ENCODE measurements around the gene YKT6. TPM values are rescaled to one million over a fixed set of nuclear protein-coding genes. Genes with fewer than 3 reads are reported as not detected.
A peak's percentile ranks its signal among the peaks of the same experiment; 100 is the strongest.

The YKT6 gene
- total RNA-seq, 1 experiment from 2014 or later, result 140 TPM

GRCh38 chr7:44232901-44233715, 32.3 kb downstream of the YKT6 start:
- H3K36me3 ChIP-seq, result no peaks in the 10 kb centered on the region
- no peaks in the 10 kb centered on the region for H3K27me3 ChIP-seq
- no peak for DNase-seq
- no peak overlapping the region for H3K4me3 ChIP-seq
- no peaks in the 10 kb centered on the region for H3K9me3 ChIP-seq

- DNase-seq, result no peak
Observed at GRCh38 chr7:44235066-44235465, 34.3 kb downstream of the YKT6 start.

GRCh38 chr7:44235582-44236332, 35.0 kb downstream of the YKT6 start:
- no peak for DNase-seq
- no peak overlapping the region for H3K4me3 ChIP-seq
- H3K27me3 ChIP-seq, result no peaks in the 10 kb centered on the region
- no peaks in the 10 kb centered on the region for H3K36me3 ChIP-seq
- no peaks in the 10 kb centered on the region for H3K9me3 ChIP-seq

More at GRCh38 chr7:44235066-44235465, 34.3 kb downstream of the YKT6 start:
- no peaks in the 10 kb centered on the region for H3K36me3 ChIP-seq
- H3K4me3 ChIP-seq, result no peak overlapping the region
- no peaks in the 10 kb centered on the region for H3K9me3 ChIP-seq
- no peaks in the 10 kb centered on the region for H3K27me3 ChIP-seq

- Histone ChIP-seq H3K27me3 (no peaks in the 10 kb centered on the region), H3K36me3 (no peaks in the 10 kb centered on the region), H3K9me3 (no peaks in the 10 kb centered on the region), H3K4me3 (no peak overlapping the region)
- no peak for DNase-seq
Observed at GRCh38 chr7:44236333-44236728, 35.6 kb downstream of the YKT6 start.

DNA sequence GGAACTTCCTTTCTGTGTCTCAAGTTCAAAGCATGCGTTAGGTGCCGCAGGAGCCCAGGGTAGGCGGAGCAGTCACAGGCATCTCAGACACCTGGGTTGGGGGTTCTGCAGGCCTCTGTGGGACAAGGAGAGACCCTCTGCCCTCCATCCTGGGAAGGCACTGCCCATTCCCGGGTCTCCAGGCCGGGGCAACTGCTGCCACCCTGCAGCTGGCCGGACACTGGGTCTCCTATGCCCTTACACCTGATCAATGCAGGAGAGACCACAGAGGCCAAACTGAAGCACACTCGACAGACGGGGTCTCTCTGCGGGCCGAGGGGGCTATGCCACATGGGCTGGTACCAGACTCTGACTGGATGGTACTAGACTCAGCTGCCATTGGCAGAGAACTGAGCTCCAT, 36.9 kb downstream of the YKT6 start:
- Histone ChIP-seq H3K4me3 (no peak overlapping the region), H3K36me3 (no peaks in the 10 kb centered on the region), H3K27me3 (no peaks in the 10 kb centered on the region), H3K9me3 (no peaks in the 10 kb centered on the region)
- DNase-seq, result no peak

DNA sequence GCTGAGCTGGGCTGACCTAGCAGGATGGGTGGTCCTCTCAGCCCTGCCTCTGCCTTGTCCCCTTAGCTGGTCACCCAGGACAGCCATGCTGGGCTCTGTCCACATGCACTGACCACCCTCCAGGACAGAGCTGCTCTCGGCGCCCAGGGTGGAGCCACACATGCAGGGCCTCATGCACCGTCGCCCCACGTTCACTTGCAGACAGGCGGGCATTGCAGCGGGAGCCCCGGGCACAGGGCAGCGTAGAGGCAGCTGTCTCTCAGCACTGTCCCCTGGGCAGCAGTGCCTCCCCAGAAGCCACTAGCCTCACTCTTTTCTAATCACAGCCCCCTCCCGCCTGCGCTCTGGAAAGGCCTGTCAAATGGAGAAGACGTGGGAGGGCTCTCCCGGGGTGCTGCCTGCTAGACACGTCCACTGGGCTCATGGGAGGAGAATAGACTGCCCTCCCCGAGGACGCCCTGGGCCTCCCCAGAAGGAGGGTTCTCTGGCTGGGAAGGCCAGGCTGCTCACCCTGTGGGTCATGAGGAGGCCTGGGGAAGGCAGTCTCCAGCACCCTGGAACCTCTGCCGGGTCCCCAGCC, 37.4 kb downstream of the YKT6 start:
- Histone ChIP-seq H3K9me3 (no peaks in the 10 kb centered on the region), H3K27me3 (no peaks in the 10 kb centered on the region), H3K36me3 (no peaks in the 10 kb centered on the region), H3K4me3 (no peak overlapping the region)
- no peak for DNase-seq

- Histone ChIP-seq H3K36me3 (no peaks in the 10 kb centered on the region), H3K9me3 (no peaks in the 10 kb centered on the region), H3K4me3 (no peak overlapping the region), H3K27me3 (no peaks in the 10 kb centered on the region)
- no peak for DNase-seq
Observed at GRCh38 chr7:44239361-44239760, 38.6 kb downstream of the YKT6 start.

GRCh38 chr7:44240376-44240775, 39.6 kb downstream of the YKT6 start:
- no peak for DNase-seq
- Histone ChIP-seq H3K27me3 (no peaks in the 10 kb centered on the region), H3K4me3 (no peak overlapping the region), H3K36me3 (no peaks in the 10 kb centered on the region), H3K9me3 (no peaks in the 10 kb centered on the region)

DNA sequence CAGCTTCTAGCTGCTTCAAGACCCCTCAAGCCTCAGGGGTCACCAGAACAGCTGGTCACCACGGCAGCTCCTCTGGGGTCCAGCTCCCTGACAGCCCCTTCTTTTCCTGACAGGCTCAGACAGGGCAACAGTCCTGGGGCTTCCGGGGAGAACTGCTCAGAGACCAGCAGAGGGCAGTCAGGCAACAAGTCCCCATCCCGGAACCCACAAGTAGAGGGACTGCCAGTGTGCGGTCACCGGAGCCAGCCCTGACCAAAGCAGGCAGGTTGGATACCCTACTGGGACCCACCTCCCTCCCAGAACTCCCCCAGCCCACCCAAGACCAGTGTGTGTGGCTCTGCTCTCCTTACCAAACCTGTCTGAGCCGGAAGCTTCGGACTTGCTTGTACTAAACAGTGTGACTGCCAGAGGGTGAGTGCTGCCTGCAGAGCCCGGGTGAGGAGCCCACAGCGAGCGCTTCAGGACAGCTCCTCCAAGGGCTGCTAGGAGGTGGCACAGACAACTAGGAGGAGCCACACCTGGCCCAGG, 40.3 kb downstream of the YKT6 start:
- Histone ChIP-seq H3K27me3 (no peaks in the 10 kb centered on the region), H3K36me3 (no peaks in the 10 kb centered on the region), H3K4me3 (no peak overlapping the region), H3K9me3 (no peaks in the 10 kb centered on the region)
- DNase-seq, result peak; percentile 68

GRCh38 chr7:44242091-44242490, 41.3 kb downstream of the YKT6 start:
- no peaks in the 10 kb centered on the region for H3K27me3 ChIP-seq
- H3K9me3 ChIP-seq, result no peaks in the 10 kb centered on the region
- H3K36me3 ChIP-seq, result no peaks in the 10 kb centered on the region
- no peak overlapping the region for H3K4me3 ChIP-seq
- no peak for DNase-seq

DNA sequence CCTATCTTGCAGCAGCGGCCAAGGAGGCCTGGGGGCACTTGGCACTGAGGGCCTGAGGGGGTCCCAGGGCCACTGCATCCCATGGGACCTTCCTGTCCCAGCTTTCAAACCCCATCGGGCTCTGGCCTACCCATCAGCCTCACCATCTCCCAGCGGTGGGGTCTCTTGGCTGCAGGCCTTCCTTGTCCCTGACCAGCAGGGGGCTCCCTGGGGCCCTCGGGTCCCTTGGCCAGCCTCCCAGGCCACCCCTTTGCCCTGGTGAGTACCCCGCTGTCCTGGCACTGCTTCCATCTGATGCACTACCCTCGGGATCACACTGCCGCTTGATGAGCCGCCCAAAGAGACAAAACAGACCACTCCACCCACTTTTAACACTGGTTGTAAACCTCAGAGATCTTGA, 43.5 kb downstream of the YKT6 start:
- no peaks in the 10 kb centered on the region for H3K27me3 ChIP-seq
- H3K36me3 ChIP-seq, result no peaks in the 10 kb centered on the region
- DNase-seq, result no peak
- no peak overlapping the region for H3K4me3 ChIP-seq
- H3K9me3 ChIP-seq, result no peaks in the 10 kb centered on the region

DNA sequence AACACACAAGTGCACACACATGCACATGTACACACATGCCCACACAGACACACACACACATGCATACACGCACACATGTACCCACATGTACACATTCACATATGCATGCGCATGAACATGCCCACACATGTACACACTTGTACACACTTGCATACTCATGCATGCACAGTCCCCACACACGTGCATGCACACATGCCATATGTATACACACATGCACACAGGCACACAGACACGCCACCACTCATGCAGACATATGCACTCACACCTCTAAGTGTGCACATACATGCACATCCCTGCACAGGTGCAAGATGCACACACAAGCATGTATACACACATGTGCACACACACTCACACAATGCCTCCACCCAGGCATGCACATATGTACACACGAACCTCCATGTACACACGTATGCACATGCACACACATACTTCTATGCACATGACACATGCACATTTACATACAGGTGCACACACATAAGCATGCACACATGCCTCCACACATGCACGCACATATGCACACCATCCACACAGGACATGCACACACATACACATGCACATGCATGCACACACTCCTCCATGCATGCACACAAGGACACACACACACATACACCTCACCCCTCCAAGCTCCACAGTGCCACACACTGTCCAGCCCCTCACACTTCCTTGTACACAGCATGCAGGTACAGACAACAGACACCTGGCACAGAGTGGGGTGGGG, 45.8 kb downstream of the YKT6 start:
- H3K27me3 ChIP-seq, result no peaks in the 10 kb centered on the region
- no peaks in the 10 kb centered on the region for H3K36me3 ChIP-seq
- no peak for DNase-seq
- H3K4me3 ChIP-seq, result no peak overlapping the region
- H3K9me3 ChIP-seq, result no peaks in the 10 kb centered on the region

- Histone ChIP-seq H3K27me3 (no peaks in the 10 kb centered on the region), H3K4me3 (no peak overlapping the region), H3K9me3 (no peaks in the 10 kb centered on the region), H3K36me3 (no peaks in the 10 kb centered on the region)
- no peak for DNase-seq
Observed at GRCh38 chr7:44247868-44248651, 47.3 kb downstream of the YKT6 start.

DNA sequence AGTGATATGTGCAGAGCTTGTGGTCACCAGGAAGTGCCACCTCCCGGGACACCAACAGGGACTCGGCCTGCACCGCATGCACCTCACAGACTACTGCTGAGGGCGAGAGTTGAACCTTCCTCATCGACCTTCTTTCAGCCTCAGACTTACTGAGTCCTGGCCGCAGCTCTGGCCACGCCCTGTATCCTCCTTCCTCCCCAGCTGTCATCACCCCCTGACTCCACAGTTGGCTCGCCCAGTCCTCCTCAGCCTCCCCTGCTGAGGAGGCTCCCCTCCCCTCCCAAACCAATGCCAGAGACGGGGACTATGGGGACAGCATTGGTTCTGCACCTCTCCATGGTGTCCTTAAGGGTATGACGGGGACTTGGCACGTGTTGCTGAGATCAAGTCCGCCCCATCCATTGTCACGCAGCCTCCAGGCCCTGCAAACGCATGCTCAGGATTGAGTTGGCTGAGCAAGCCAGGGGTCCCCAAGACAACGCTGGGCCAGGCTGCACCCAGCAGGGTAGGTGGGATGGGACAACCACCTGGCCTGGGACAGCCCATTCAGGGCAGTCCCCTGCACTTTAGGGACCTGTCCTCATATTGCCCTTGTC, 49.0 kb downstream of the YKT6 start:
- H3K9me3 ChIP-seq, result no peaks in the 10 kb centered on the region
- DNase-seq, result no peak
- H3K36me3 ChIP-seq, result no peaks in the 10 kb centered on the region
- H3K4me3 ChIP-seq, result no peak overlapping the region
- no peaks in the 10 kb centered on the region for H3K27me3 ChIP-seq

GRCh38 chr7:44251269-44251668, 50.5 kb downstream of the YKT6 start:
- H3K36me3 ChIP-seq, result no peaks in the 10 kb centered on the region
- no peaks in the 10 kb centered on the region for H3K27me3 ChIP-seq
- DNase-seq, result no peak
- H3K4me3 ChIP-seq, result no peak overlapping the region
- no peaks in the 10 kb centered on the region for H3K9me3 ChIP-seq

- H3K4me3 ChIP-seq, result no peak overlapping the region
- no peaks in the 10 kb centered on the region for H3K9me3 ChIP-seq
- no peak for DNase-seq
- no peaks in the 10 kb centered on the region for H3K36me3 ChIP-seq
- no peaks in the 10 kb centered on the region for H3K27me3 ChIP-seq
Observed at GRCh38 chr7:44251881-44252280, 51.1 kb downstream of the YKT6 start.
